Mucosa of descending colon (tissue), 3 donors: ENCODE measurements around the gene ABCG4. TPM values are rescaled to one million over a fixed set of nuclear protein-coding genes. Genes with fewer than 3 reads are reported as not detected.
"Not testable (repeated sequence)": the region's sequence is repeated elsewhere in the genome, so short reads cannot be mapped to it uniquely, and the experiment has no call there.

Source experiments
- ATAC-seq: fragments of 200-7000 bp; cut with Tn5 transposase; one replicate; pipeline ENCODE4 v1.9.1; 2020; ENCODE audit warnings: mild to moderate bottlenecking, moderate library complexity
- DNase-seq, 3 donors: peaks; one replicate each; pipeline ENCODE4 v3.0.0-alpha.2; 2020
- H3K36me3 ChIP-seq: fragments of 200-600 bp; one replicate; pipeline ENCODE4 v1.8.0; 2021; ENCODE audit warnings: low read depth, mild to moderate bottlenecking
- H3K4me1 ChIP-seq: fragments of 200-600 bp; one replicate; pipeline ENCODE4 v1.8.0; 2021; ENCODE audit warnings: low read depth, mild to moderate bottlenecking
- H3K4me3 ChIP-seq: fragments of 200-600 bp; one replicate; pipeline ENCODE4 v1.8.0; 2021; ENCODE audit warnings: mild to moderate bottlenecking
- H3K9me3 ChIP-seq: fragments of 200-600 bp; one replicate; pipeline ENCODE4 v1.8.0; 2021; ENCODE audit warnings: mild to moderate bottlenecking
- intact Hi-C, 2 donors: fragments of 100-400 bp; cut with DNase I in 1 of 2; cut with micrococcal nuclease in 1 of 2; formaldehyde crosslinking; loops; one replicate each; pipeline versions ENCODE4 v1.11.0 to v1.11.1; 2022; cut with DNase I, micrococcal nuclease
- total RNA-seq, 3 donors: library from RNA; stranded (reverse); fragmentation: NEBNext Ultra II Directional in 2 of 3; extraction: Animal tissue kit (Norgen Biotek cat#: 25700) in 2 of 3; gene quantifications; one replicate each; pipeline versions ENCODE4 v1.2.1 to v1.2.4, GENCODE V29; 2021 to 2023
- TF ChIP-seq, protein P1 (sequence below): fragments of 200-600 bp; IDR thresholded peaks from one replicate; pipeline ENCODE4 v1.8.0; 2022; ENCODE audit warnings: antibody characterized with exemption, mild to moderate bottlenecking
- donor health status: DM: no; HTN: no; CAD: no; lungs with moderate emphysema.
- donor health status: DM: no; HTN: no; CAD: no.
- donor health status: DM: no; HTN: yes; CAD: no.

The ABCG4 gene
- total RNA-seq, 3 donors from 2014 or later, result 0.07 to 0.85 TPM; not detected in 1

GRCh38 chr11:119193626-119194025 is 44.8 kb downstream of the ABCG4 start:
- Histone ChIP-seq H3K4me3 (no peak overlapping the region), H3K4me1 (peaks cover 9% of the 10 kb centered on the region), H3K36me3 (no peaks in the 10 kb centered on the region), H3K9me3 (no peaks in the 10 kb centered on the region)
- TF ChIP-seq, protein P1, sequence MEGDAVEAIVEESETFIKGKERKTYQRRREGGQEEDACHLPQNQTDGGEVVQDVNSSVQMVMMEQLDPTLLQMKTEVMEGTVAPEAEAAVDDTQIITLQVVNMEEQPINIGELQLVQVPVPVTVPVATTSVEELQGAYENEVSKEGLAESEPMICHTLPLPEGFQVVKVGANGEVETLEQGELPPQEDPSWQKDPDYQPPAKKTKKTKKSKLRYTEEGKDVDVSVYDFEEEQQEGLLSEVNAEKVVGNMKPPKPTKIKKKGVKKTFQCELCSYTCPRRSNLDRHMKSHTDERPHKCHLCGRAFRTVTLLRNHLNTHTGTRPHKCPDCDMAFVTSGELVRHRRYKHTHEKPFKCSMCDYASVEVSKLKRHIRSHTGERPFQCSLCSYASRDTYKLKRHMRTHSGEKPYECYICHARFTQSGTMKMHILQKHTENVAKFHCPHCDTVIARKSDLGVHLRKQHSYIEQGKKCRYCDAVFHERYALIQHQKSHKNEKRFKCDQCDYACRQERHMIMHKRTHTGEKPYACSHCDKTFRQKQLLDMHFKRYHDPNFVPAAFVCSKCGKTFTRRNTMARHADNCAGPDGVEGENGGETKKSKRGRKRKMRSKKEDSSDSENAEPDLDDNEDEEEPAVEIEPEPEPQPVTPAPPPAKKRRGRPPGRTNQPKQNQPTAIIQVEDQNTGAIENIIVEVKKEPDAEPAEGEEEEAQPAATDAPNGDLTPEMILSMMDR, result no peak
- no peak for ATAC-seq
- DNase-seq, result no peak
- intact Hi-C loops, result no loop called here

DNA sequence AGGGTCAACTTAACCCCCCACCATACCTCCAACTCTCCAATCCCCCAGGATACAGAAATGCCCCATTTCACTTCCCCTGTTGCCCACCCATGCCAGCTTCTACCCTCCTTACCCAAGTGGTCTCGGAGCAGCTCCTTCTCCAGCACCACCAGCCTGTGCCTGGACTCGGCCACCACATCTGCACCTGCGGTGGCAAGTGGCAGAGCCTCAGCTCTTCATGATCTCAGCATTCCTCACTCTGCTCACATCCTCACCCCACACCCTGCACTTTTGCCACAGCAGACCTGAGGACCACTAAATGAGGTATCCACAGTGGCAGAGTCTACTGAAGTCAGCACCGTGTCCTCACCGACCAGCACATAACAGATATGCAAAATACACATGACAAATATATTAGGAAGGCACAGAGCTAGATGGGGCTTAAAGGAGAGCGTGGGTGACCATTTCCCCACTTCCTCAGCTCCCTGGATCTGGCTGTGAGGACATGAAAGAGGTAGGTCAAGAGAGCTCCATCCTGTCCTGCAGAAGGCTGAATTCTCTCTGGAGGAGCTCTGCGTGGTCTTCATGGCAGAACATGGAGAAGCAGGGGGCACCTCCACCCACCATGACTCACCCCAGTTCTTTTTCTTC is 46.1 kb downstream of the ABCG4 start:
- Histone ChIP-seq H3K4me1 (no peaks in the 10 kb centered on the region), H3K4me3 (no peak overlapping the region), H3K36me3 (no peaks in the 10 kb centered on the region), H3K9me3 (no peaks in the 10 kb centered on the region)
- DNase-seq (no peak), ATAC-seq (no peak)
- intact Hi-C loops, result no loop called here
- TF ChIP-seq, protein P1, result no peak

DNA sequence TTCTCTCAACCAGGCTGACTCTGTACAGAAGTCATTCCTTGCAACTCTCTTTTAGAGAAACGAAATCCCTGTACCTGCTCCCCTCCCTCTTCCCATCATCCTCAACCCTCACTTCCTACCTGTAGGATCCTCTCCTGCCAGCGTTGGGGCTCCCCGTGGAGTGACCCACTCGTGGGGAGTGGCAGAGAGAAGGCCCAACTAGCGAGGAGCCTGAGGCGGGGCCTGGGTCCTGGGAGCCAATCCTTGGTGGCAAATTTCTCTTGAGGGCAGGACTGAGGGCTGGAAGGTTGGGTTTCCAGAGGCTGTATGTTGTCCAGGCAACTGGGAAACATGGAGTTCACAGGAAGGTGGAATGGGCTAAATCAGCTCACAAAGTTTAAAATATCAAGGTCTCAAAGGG is 46.8 kb downstream of the ABCG4 start:
- intact Hi-C loops, result no loop called here
- TF ChIP-seq, protein P1, result no peak
- H3K36me3 ChIP-seq, result no peaks in the 10 kb centered on the region
- H3K9me3 ChIP-seq, result no peaks in the 10 kb centered on the region
- no peak overlapping the region for H3K4me3 ChIP-seq
- ATAC-seq (peak; percentile 86), DNase-seq (peak; percentile 65 to 79 (median 67))
- H3K4me1 ChIP-seq, result no peaks in the 10 kb centered on the region

DNA sequence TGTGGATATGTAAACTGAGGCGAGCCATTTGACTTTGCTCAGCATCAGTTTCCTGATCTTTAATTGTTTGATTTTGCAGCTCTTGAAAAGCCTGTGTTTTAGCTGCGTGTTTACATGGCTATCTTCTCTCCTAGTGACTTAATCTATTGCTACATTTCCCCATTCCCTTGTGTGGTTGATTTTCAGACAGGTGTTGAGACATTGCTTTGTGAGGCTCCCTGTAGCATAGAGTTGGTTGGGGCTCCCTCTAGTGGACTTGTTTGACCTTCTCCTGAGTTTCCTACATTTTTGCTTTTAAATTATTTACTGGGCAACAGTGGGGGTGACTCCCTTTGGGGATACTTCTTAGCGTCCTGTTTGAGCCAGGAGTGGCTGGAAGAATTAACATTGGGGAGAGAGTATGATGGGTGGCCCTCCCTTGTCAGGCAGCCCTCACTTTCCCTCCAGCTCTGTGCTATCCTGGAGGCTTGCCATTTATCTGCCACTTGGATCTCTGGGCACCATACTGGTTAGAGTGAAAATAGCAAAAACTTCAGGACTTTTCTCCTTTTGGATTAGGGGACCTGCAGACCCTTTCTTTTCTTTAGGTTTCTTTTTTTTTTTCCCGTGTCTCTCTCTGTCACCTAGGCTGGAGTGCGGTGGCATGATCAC is 48.1 kb downstream of the ABCG4 start:
- Histone ChIP-seq H3K36me3 (no peaks in the 10 kb centered on the region), H3K4me1 (no peaks in the 10 kb centered on the region), H3K9me3 (no peaks in the 10 kb centered on the region), H3K4me3 (no peak overlapping the region)
- intact Hi-C loops, result no loop called here
- DNase-seq (peak in 1 of 3 donors; percentile 92), ATAC-seq (peak; percentile 94)
- TF ChIP-seq, protein P1, result peak; percentile 44

GRCh38 chr11:119198925-119199324 is 50.1 kb downstream of the ABCG4 start:
- DNase-seq (no peak), ATAC-seq (no peak)
- Histone ChIP-seq H3K4me1 (no peaks in the 10 kb centered on the region), H3K9me3 (no peaks in the 10 kb centered on the region), H3K4me3 (no peak overlapping the region), H3K36me3 (no peaks in the 10 kb centered on the region)
- TF ChIP-seq, protein P1, result no peak
- intact Hi-C loops, result no loop called here

- H3K4me3 ChIP-seq, H3K9me3 ChIP-seq, ATAC-seq, H3K36me3 ChIP-seq, H3K4me1 ChIP-seq, DNase-seq: not testable (repeated sequence)
- intact Hi-C loops, result loop anchor here in 1 of 2 donors (10.0 kb wide), 1 partner anchor 124 kb away; no protein-coding TSS in a partner anchor
Measured at GRCh38 chr11:119201236-119201635, 52.4 kb downstream of the ABCG4 start.
